ENCODE results near the gene PLD6. TPM values are rescaled to one million over a fixed set of nuclear protein-coding genes. Genes with fewer than 3 reads are reported as not detected.
A peak's percentile ranks its signal among the peaks of the same experiment; 100 is the strongest.

The PLD6 gene
- total RNA-seq, 4 donors from 2014 or later = 1.9 to 5.1 (median 2.7) TPM

DNA sequence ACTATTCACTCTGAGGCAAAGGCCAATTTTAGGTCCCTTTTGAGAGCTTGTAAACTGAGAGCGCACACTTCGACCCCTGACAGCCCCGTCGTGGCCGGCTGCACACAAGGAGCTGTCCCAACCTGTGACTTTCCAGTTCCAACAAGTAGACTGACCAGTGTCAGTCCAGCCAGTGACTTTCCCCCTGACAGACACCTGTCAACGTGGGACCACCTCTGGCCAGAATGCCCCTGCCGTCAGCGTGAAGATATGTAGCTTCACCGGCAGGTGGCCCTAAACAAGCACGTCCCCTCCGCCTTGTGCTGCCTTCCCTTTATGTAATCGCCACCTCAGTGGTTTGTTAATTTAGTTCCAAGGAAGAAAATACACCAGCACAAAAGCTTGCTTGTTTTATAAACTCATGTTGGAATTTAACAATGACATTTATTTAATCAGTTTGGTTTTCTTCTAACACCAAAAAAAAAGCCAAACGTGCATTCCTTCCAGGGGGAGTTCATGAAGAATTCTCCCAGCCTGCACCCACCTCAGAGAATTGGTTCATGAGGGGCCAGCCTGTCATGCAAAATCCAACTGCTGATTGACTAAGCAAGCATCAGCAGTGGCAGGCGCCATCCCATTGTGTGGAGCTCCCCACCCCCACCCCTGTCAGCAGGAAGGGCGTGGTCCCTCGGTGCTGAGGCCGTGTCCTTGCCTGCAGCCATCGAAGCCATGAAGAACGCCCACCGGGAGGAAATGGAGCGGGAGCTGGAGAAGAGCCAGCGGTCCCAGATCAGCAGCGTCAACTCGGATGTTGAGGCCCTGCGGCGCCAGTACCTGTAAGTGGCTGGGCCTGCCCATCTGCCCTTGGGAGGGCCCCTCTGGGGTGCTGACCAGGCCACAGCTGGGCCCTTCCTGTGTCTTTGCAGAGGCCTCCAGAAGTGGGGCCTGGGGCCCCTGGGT lies 33.9 kb downstream of the PLD6 start:
- Histone ChIP-seq H3K9me3 (no peaks in the 10 kb centered on the region), H3K27ac (peak overlapping the region in 3 of 4 donors; percentile 25 to 65 (median 52)), H3K4me1 (peaks cover 3 to 6% of the 10 kb centered on the region in 2 donors), H3K27me3 (no peaks in the 10 kb centered on the region), H3K4me3 (no peak overlapping the region), H3K36me3 (peaks cover 2 to 72% of the 10 kb centered on the region in 2 donors)
- TF ChIP-seq, protein P1, sequence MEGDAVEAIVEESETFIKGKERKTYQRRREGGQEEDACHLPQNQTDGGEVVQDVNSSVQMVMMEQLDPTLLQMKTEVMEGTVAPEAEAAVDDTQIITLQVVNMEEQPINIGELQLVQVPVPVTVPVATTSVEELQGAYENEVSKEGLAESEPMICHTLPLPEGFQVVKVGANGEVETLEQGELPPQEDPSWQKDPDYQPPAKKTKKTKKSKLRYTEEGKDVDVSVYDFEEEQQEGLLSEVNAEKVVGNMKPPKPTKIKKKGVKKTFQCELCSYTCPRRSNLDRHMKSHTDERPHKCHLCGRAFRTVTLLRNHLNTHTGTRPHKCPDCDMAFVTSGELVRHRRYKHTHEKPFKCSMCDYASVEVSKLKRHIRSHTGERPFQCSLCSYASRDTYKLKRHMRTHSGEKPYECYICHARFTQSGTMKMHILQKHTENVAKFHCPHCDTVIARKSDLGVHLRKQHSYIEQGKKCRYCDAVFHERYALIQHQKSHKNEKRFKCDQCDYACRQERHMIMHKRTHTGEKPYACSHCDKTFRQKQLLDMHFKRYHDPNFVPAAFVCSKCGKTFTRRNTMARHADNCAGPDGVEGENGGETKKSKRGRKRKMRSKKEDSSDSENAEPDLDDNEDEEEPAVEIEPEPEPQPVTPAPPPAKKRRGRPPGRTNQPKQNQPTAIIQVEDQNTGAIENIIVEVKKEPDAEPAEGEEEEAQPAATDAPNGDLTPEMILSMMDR (IDR thresholded peaks at IDR 0.05 in 4 of 5, conservative IDR thresholded peaks at IDR 0.05 in 1 of 5) = no peak
- TF ChIP-seq POLR2A (IDR thresholded peaks at IDR 0.05) = no peak
- in situ Hi-C loops (cut with MboI; ENCODE audit: low sequenced_read_pairs in 4 of 4) = no loop called here
- DNase-seq (no peak), ATAC-seq (peak in 1 of 2 donors; percentile 41)
- intact Hi-C loops (cut with DNase I; ENCODE audit: low total_unique reads) = no loop called here

DNA sequence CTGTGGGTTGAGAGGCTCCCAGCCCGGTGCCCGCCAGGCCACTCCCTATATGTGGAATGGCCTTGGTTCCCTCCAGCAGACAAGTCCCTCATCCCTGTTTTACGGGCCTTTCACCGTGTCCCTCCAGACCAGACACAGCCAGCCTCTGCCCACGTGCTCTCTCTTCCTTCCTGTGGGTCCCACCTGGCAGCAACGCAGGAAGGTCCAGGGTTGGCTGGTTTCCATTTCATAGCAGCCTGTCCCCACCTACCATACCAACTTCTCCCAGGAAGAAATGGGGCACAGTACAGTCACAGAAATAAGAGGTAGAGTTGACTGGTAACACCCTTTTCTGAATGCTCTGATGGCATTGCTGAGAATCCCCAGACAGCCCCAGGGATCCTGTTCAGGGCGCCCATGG lies 34.9 kb downstream of the PLD6 start:
- DNase-seq = no peak
- H3K27me3 ChIP-seq = no peaks in the 10 kb centered on the region
- TF ChIP-seq POLR2A (IDR thresholded peaks at IDR 0.05) = no peak
- TF ChIP-seq, protein P1 (IDR thresholded peaks at IDR 0.05 in 4 of 5, conservative IDR thresholded peaks at IDR 0.05 in 1 of 5) = no peak
- in situ Hi-C loops (cut with MboI; ENCODE audit: low sequenced_read_pairs in 4 of 4) (no loop called here), intact Hi-C loops (cut with DNase I; ENCODE audit: low total_unique reads) (no loop called here)
- H3K4me1 ChIP-seq = peaks cover 3 to 6% of the 10 kb centered on the region in 2 donors
- H3K9me3 ChIP-seq = no peaks in the 10 kb centered on the region
- H3K4me3 ChIP-seq = no peak overlapping the region
- ATAC-seq = no peak
- H3K27ac ChIP-seq = peak overlapping the region in 3 of 4 donors; percentile 7 to 65 (median 31)
- peaks cover 2 to 72% of the 10 kb centered on the region in 2 donors for H3K36me3 ChIP-seq

DNA sequence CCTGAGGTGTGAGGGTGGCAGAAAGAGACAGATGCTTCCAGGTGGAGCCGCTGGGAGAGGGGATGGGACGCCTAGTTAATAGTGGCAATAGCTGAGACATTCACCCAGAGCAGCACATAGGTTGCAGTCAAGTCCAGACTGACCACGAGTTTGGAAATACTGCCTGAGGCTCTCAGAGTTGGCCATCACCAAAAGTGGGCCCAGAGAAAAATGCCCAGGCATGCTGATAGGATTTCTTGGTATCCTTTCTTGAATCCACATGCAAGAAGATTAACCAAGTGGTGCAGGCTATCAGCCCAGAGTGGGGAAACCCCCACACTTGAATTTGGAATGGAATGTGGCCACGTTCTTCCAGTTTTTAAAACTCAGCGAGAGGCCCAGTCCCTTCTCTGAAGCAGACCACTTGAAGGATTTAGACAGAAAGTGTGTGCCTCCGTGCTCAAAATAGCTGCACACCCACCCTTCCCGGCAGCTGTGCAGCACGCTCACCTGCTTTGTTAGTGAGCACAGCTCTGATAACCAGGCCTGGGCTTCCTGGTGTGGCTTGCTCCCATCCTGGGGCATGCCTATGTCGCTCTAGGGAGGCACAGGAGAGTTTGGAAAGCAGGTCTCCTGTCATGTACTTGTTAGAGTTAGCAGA lies 35.7 kb downstream of the PLD6 start:
- Histone ChIP-seq H3K27me3 (no peaks in the 10 kb centered on the region), H3K4me3 (no peak overlapping the region), H3K36me3 (peaks cover 2 to 72% of the 10 kb centered on the region in 2 donors), H3K27ac (peak overlapping the region in 2 of 4 donors; percentile 7 to 65), H3K9me3 (no peaks in the 10 kb centered on the region), H3K4me1 (peaks cover 3 to 6% of the 10 kb centered on the region in 2 donors)
- DNase-seq (no peak), ATAC-seq (no peak)
- intact Hi-C loops (cut with DNase I; ENCODE audit: low total_unique reads) = no loop called here
- TF ChIP-seq, protein P1 (IDR thresholded peaks at IDR 0.05 in 4 of 5, conservative IDR thresholded peaks at IDR 0.05 in 1 of 5) = no peak
- TF ChIP-seq POLR2A (IDR thresholded peaks at IDR 0.05) = no peak
- in situ Hi-C loops (cut with MboI; ENCODE audit: low sequenced_read_pairs in 4 of 4) = no loop called here

DNA sequence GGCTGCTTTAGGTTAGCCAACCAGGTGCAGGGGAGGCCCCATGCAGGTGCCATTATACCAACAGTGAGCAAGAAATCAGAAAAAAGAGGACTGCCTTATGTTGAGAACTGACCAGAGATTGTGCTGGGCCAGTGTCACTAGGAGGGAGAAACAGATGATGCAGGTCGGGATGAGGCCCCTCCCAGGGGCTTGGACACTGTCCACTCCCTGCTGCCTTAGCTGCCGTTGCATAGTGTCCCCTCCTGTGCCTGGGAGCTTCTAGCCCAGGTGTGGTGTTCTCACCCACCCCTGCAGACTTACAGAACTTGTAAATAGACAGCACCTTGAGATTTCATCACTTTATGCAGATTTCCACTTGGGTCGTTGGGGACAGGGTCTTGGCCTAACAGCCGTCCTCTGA lies 36.7 kb downstream of the PLD6 start:
- no peaks in the 10 kb centered on the region for H3K27me3 ChIP-seq
- no peak overlapping the region for H3K4me3 ChIP-seq
- H3K27ac ChIP-seq = no peak overlapping the region
- DNase-seq (no peak), ATAC-seq (no peak)
- peaks cover 3 to 6% of the 10 kb centered on the region in 2 donors for H3K4me1 ChIP-seq
- no peak for TF ChIP-seq POLR2A (IDR thresholded peaks at IDR 0.05)
- TF ChIP-seq, protein P1 (IDR thresholded peaks at IDR 0.05 in 4 of 5, conservative IDR thresholded peaks at IDR 0.05 in 1 of 5) = no peak
- intact Hi-C loops (cut with DNase I; ENCODE audit: low total_unique reads) = no loop called here
- no peaks in the 10 kb centered on the region for H3K9me3 ChIP-seq
- H3K36me3 ChIP-seq = peaks cover 2 to 72% of the 10 kb centered on the region in 2 donors
- in situ Hi-C loops (cut with MboI; ENCODE audit: low sequenced_read_pairs in 4 of 4) = no loop called here
